WTC11 (cell line): ENCODE measurements around the gene SCNN1B. TPM values are rescaled to one million over a fixed set of nuclear protein-coding genes. Genes with fewer than 3 reads are reported as not detected.

Experiments used
- ATAC-seq: fragments of 200-7000 bp; cut with Tn5 transposase; 2 replicates; pipeline ENCODE4 v1.10.0; 2021; ENCODE audit warnings: mild to moderate bottlenecking, moderate library complexity
- CTCF ChIA-PET: fragments of 300-600 bp; sonication (Branson Sonifier 250); formaldehyde crosslinking; loops from one replicate; lab custom pipeline; 2021; ENCODE audit warnings: antibody characterized with exemption; lab: Charles Lee
- POLR2A ChIA-PET: fragments of 350-600 bp; sonication (Branson Sonifier 250); formaldehyde crosslinking; loops from one replicate; lab custom pipeline; 2021; ENCODE audit warnings: antibody characterized with exemption; lab: Charles Lee
- DNase-seq: peaks from one replicate; pipeline ENCODE4 v3.0.0; 2021; ENCODE audit warnings: low spot score
- H3K27ac Mint-ChIP-seq: 2 replicates; pipeline ENCODE4 v1.8.0; 2021; ENCODE audit warnings: mixed read lengths
- H3K27me3 Mint-ChIP-seq: 2 replicates; pipeline ENCODE4 v1.8.0; 2021; ENCODE audit warnings: low read depth, mild to moderate bottlenecking, moderate library complexity, mixed read lengths
- H3K36me3 Mint-ChIP-seq: 2 replicates; pipeline ENCODE4 v1.8.0; 2021; ENCODE audit warnings: mixed read lengths
- H3K4me1 Mint-ChIP-seq: 2 replicates; pipeline ENCODE4 v1.8.0; 2022; ENCODE audit warnings: mixed read lengths
- H3K4me3 Mint-ChIP-seq: 2 replicates; pipeline ENCODE4 v1.8.0; 2021; ENCODE audit warnings: mild to moderate bottlenecking, moderate library complexity, mixed read lengths
- H3K9me3 Mint-ChIP-seq: 2 replicates; pipeline ENCODE4 v1.8.0; 2021; ENCODE audit warnings: mixed read lengths
- CREB1 ChIP-seq: sonication (generic); formaldehyde crosslinking; IDR thresholded peaks from 2 replicates; pipeline ENCODE4 v1.8.0; 2023; ENCODE audit warnings: mild to moderate bottlenecking, missing genetic modification reagents
- EMX1 ChIP-seq: fragments of 250-450 bp; sonication (Bioruptor Pico); IDR thresholded peaks from 2 replicates; pipeline ENCODE4 v1.8.0; 2021; ENCODE audit warnings: mild to moderate bottlenecking
- JAZF1 ChIP-seq: fragments of 250-450 bp; sonication (Bioruptor Pico); IDR thresholded peaks from 2 replicates; pipeline ENCODE4 v1.9.0; 2021; ENCODE audit warnings: moderate library complexity, mild to moderate bottlenecking, inconsistent platforms
- MXD4 ChIP-seq: fragments of 250-450 bp; sonication (Bioruptor Pico); IDR thresholded peaks from 2 replicates; pipeline ENCODE4 v1.8.0; 2021; ENCODE audit warnings: mild to moderate bottlenecking, moderate library complexity, borderline replicate concordance
- NFATC4 ChIP-seq: fragments of 250-450 bp; sonication (Bioruptor Pico); IDR thresholded peaks from 2 replicates; pipeline ENCODE4 v1.9.0; 2021; ENCODE audit warnings: mild to moderate bottlenecking
- NFE2L1 ChIP-seq: sonication (generic); formaldehyde crosslinking; IDR thresholded peaks from 2 replicates; pipeline ENCODE4 v1.8.1; 2023; ENCODE audit warnings: missing genetic modification reagents
- NFYB ChIP-seq: sonication (generic); formaldehyde crosslinking; conservative IDR thresholded peaks from 2 replicates; pipeline ENCODE4 v1.8.0; 2022; ENCODE audit warnings: low read depth, missing genetic modification reagents
- NR2C2 ChIP-seq: sonication (generic); formaldehyde crosslinking; IDR thresholded peaks from 2 replicates; pipeline ENCODE4 v1.8.0; 2022; ENCODE audit warnings: mild to moderate bottlenecking, missing genetic modification reagents
- OVOL2 ChIP-seq: fragments of 250-450 bp; sonication (Bioruptor Pico); IDR thresholded peaks from 2 replicates; pipeline ENCODE4 v1.9.0; 2021; ENCODE audit warnings: mild to moderate bottlenecking, borderline replicate concordance
- PRRX2 ChIP-seq: fragments of 250-450 bp; sonication (Bioruptor Pico); IDR thresholded peaks from 2 replicates; pipeline ENCODE4 v1.8.0; 2021; ENCODE audit warnings: mild to moderate bottlenecking
- RORB ChIP-seq: fragments of 250-450 bp; sonication (Bioruptor Pico); IDR thresholded peaks from 2 replicates; pipeline ENCODE4 v1.9.0; 2021; ENCODE audit warnings: mild to moderate bottlenecking
- ZNF121 ChIP-seq: sonication (generic); formaldehyde crosslinking; IDR thresholded peaks from 2 replicates; pipeline ENCODE4 v1.8.0; 2023; ENCODE audit warnings: missing genetic modification reagents
- ZNF138 ChIP-seq: sonication (generic); formaldehyde crosslinking; conservative IDR thresholded peaks from 2 replicates; pipeline ENCODE4 v1.8.1; 2022; ENCODE audit warnings: mild to moderate bottlenecking, moderate library complexity, missing genetic modification reagents
- ZNF232 ChIP-seq: sonication (generic); formaldehyde crosslinking; IDR thresholded peaks from 2 replicates; pipeline ENCODE4 v1.8.0; 2022; ENCODE audit warnings: mild to moderate bottlenecking, missing genetic modification reagents
- total RNA-seq: library from RNA; stranded (reverse); gene quantifications from 3 replicates; pipeline ENCODE4 v1.2.3, GENCODE V29; 2021
- TF ChIP-seq, protein P1 (sequence below): sonication (generic); formaldehyde crosslinking; IDR thresholded peaks from 2 replicates; pipeline ENCODE4 v1.8.0; 2022; ENCODE audit warnings: mild to moderate bottlenecking, missing genetic modification reagents
- TF ChIP-seq, protein P2 (sequence below): sonication (generic); formaldehyde crosslinking; conservative IDR thresholded peaks from 2 replicates; pipeline ENCODE4 v1.8.1; 2022; ENCODE audit warnings: mild to moderate bottlenecking, missing genetic modification reagents
- TF ChIP-seq, protein P3 (sequence below): sonication (generic); formaldehyde crosslinking; IDR thresholded peaks from 2 replicates; pipeline ENCODE4 v1.8.1; 2023; ENCODE audit warnings: mild to moderate bottlenecking, missing genetic modification reagents
- TF ChIP-seq, protein P4 (sequence below): sonication (generic); formaldehyde crosslinking; IDR thresholded peaks from 2 replicates; pipeline ENCODE4 v1.8.1; 2023; ENCODE audit warnings: mild to moderate bottlenecking, moderate library complexity, missing genetic modification reagents
- TF ChIP-seq, protein P5 (sequence below): sonication (generic); formaldehyde crosslinking; IDR thresholded peaks from 2 replicates; pipeline ENCODE4 v1.8.0; 2022; ENCODE audit warnings: mild to moderate bottlenecking, missing genetic modification reagents
- TF ChIP-seq, protein P6 (sequence below): sonication (generic); formaldehyde crosslinking; IDR thresholded peaks from 2 replicates; pipeline ENCODE4 v1.8.1; 2023; ENCODE audit warnings: mild to moderate bottlenecking, missing genetic modification reagents, moderate library complexity
- TF ChIP-seq, protein P7 (sequence below): fragments of 250-450 bp; sonication (Bioruptor Pico); conservative IDR thresholded peaks from 2 replicates; pipeline ENCODE4 v1.9.0; 2021; ENCODE audit warnings: mild to moderate bottlenecking
- TF ChIP-seq, protein P8 (sequence below): fragments of 200-600 bp; IDR thresholded peaks from 2 replicates; pipeline ENCODE4 v1.8.0; 2022; ENCODE audit warnings: antibody characterized with exemption
- TF ChIP-seq, protein P9 (sequence below): sonication (generic); formaldehyde crosslinking; IDR thresholded peaks from 2 replicates; pipeline ENCODE4 v1.8.0; 2023; ENCODE audit warnings: mild to moderate bottlenecking, missing genetic modification reagents

The SCNN1B gene
- total RNA-seq, 1 experiment from 2014 or later = 4.8 TPM

DNA sequence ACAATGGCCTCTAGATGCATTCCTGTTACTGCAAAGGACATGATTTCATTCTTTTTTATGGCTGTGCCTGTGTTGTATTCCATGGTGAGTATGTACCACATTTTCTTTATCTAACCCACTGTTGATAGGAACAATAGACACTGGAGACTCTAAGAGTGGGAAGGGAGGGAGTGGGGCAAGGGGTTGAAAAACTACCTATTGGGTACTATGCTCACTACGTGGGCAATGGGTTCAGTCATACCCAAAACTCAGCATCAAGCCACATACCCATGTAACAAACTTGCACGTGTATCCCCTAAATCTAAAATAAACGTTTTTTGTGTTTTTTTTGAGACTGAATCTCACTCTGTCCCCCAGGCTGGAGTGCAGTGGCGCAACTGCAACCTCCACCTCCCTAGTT is 47.1 kb upstream of the SCNN1B start:
- Mint-ChIP-seq H3K27ac (no peak overlapping the region), H3K9me3 (peaks cover 18% of the 10 kb centered on the region), H3K27me3 (no peaks in the 10 kb centered on the region), H3K4me3 (no peak overlapping the region), H3K36me3 (0 out of 2 replicates have a peak, but pooled peaks cover 5% of the 10 kb centered on the region), H3K4me1 (peaks cover 6% of the 10 kb centered on the region; the same call in 1 of the 2 replicates)
- no peak for ATAC-seq
- ChIA-PET CTCF (interaction anchor here (1.2 kb wide), 1 partner anchor 181 kb away, joined by 4 read pairs; no protein-coding TSS in a partner anchor), POLR2A (no interaction called here)
- TF ChIP-seq OVOL2 (no peak), EMX1 (CRISPR knock-in tag) (no peak), NFE2L1 (CRISPR knock-in tag) (no peak), MXD4 (CRISPR knock-in tag) (no peak), CREB1 (CRISPR knock-in tag) (no peak), RORB (CRISPR knock-in tag) (no peak), ZNF138 (CRISPR knock-in tag) (no peak), NFATC4 (no peak), ZNF232 (CRISPR knock-in tag) (no peak)
- TF ChIP-seq, protein P1, sequence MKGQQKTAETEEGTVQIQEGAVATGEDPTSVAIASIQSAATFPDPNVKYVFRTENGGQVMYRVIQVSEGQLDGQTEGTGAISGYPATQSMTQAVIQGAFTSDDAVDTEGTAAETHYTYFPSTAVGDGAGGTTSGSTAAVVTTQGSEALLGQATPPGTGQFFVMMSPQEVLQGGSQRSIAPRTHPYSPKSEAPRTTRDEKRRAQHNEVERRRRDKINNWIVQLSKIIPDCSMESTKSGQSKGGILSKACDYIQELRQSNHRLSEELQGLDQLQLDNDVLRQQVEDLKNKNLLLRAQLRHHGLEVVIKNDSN (CRISPR knock-in tag) = no peak
- TF ChIP-seq, protein P2, sequence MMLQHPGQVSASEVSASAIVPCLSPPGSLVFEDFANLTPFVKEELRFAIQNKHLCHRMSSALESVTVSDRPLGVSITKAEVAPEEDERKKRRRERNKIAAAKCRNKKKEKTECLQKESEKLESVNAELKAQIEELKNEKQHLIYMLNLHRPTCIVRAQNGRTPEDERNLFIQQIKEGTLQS (CRISPR knock-in tag) = no peak
- TF ChIP-seq, protein P3, sequence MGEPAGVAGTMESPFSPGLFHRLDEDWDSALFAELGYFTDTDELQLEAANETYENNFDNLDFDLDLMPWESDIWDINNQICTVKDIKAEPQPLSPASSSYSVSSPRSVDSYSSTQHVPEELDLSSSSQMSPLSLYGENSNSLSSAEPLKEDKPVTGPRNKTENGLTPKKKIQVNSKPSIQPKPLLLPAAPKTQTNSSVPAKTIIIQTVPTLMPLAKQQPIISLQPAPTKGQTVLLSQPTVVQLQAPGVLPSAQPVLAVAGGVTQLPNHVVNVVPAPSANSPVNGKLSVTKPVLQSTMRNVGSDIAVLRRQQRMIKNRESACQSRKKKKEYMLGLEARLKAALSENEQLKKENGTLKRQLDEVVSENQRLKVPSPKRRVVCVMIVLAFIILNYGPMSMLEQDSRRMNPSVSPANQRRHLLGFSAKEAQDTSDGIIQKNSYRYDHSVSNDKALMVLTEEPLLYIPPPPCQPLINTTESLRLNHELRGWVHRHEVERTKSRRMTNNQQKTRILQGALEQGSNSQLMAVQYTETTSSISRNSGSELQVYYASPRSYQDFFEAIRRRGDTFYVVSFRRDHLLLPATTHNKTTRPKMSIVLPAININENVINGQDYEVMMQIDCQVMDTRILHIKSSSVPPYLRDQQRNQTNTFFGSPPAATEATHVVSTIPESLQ (CRISPR knock-in tag) = no peak
- TF ChIP-seq, protein P4, sequence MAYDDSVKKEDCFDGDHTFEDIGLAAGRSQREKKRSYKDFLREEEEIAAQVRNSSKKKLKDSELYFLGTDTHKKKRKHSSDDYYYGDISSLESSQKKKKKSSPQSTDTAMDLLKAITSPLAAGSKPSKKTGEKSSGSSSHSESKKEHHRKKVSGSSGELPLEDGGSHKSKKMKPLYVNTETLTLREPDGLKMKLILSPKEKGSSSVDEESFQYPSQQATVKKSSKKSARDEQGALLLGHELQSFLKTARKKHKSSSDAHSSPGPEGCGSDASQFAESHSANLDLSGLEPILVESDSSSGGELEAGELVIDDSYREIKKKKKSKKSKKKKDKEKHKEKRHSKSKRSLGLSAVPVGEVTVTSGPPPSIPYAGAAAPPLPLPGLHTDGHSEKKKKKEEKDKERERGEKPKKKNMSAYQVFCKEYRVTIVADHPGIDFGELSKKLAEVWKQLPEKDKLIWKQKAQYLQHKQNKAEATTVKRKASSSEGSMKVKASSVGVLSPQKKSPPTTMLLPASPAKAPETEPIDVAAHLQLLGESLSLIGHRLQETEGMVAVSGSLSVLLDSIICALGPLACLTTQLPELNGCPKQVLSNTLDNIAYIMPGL (CRISPR knock-in tag) = no peak
- TF ChIP-seq, protein P5, sequence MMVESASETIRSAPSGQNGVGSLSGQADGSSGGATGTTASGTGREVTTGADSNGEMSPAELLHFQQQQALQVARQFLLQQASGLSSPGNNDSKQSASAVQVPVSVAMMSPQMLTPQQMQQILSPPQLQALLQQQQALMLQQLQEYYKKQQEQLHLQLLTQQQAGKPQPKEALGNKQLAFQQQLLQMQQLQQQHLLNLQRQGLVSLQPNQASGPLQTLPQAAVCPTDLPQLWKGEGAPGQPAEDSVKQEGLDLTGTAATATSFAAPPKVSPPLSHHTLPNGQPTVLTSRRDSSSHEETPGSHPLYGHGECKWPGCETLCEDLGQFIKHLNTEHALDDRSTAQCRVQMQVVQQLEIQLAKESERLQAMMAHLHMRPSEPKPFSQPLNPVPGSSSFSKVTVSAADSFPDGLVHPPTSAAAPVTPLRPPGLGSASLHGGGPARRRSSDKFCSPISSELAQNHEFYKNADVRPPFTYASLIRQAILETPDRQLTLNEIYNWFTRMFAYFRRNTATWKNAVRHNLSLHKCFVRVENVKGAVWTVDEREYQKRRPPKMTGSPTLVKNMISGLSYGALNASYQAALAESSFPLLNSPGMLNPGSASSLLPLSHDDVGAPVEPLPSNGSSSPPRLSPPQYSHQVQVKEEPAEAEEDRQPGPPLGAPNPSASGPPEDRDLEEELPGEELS (CRISPR knock-in tag) = no peak
- TF ChIP-seq, protein P6, sequence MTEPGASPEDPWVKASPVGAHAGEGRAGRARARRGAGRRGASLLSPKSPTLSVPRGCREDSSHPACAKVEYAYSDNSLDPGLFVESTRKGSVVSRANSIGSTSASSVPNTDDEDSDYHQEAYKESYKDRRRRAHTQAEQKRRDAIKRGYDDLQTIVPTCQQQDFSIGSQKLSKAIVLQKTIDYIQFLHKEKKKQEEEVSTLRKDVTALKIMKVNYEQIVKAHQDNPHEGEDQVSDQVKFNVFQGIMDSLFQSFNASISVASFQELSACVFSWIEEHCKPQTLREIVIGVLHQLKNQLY (CRISPR knock-in tag) = no peak
- TF ChIP-seq, protein P7, sequence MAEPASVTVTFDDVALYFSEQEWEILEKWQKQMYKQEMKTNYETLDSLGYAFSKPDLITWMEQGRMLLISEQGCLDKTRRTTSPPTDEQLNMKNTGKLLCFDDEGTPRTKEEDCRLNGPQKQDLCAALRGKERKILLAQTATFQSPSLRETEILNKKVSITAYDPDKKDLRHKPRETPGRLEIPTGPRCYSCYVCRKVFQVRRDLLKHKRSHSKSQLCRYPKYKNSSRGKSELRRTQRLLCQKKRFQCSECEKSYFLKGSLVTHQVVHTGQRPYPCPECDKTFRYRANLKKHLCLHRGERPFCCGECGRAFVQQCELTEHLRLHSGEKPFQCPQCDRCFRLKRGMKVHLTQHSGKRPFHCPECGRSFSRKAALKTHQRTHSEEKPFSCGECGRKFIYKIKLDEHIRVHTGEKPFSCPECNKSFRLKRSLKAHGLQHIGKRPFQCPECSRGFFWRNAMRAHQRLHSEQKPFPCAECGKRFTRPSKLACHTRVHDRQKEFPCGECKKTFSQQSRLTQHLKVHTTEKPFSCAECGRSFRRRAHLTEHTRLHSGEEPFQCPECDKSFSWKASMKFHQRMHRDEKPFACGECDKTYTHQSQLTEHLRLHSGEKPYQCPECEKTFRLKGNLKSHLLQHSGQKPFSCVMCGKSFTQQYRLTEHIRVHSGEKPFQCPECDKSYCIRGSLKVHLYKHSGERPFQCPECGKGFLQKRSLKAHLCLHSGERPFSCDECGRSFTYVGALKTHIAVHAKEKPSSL (CRISPR knock-in tag) = no peak
- no peak for DNase-seq

DNA sequence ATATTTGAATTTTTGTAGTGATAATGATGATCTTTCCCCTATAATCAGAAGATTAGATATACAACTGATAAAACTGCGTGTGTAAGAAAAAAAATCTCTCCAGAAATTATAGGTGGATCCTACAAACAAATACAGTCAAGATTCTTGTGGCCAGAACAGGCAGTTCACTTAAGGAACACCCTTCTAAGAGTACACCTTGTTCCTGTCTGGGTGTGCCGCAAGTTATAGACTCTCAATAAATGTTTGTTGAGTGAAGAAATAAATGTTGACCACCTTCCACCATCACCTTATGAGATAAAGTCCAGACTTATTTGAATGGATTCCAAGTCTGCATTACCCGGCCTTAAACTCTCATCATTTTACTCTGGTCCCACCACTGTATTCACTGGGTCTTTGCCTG is 45.7 kb upstream of the SCNN1B start:
- Mint-ChIP-seq H3K9me3 (peaks cover 4% of the 10 kb centered on the region), H3K27ac (no peak overlapping the region), H3K36me3 (no peaks in the 10 kb centered on the region), H3K4me3 (no peak overlapping the region), H3K27me3 (no peaks in the 10 kb centered on the region), H3K4me1 (peaks cover 6% of the 10 kb centered on the region; the same call in 1 of the 2 replicates)
- ChIA-PET CTCF (no interaction called here), POLR2A (no interaction called here)
- no peak for ATAC-seq
- DNase-seq = no peak
- TF ChIP-seq, protein P8, sequence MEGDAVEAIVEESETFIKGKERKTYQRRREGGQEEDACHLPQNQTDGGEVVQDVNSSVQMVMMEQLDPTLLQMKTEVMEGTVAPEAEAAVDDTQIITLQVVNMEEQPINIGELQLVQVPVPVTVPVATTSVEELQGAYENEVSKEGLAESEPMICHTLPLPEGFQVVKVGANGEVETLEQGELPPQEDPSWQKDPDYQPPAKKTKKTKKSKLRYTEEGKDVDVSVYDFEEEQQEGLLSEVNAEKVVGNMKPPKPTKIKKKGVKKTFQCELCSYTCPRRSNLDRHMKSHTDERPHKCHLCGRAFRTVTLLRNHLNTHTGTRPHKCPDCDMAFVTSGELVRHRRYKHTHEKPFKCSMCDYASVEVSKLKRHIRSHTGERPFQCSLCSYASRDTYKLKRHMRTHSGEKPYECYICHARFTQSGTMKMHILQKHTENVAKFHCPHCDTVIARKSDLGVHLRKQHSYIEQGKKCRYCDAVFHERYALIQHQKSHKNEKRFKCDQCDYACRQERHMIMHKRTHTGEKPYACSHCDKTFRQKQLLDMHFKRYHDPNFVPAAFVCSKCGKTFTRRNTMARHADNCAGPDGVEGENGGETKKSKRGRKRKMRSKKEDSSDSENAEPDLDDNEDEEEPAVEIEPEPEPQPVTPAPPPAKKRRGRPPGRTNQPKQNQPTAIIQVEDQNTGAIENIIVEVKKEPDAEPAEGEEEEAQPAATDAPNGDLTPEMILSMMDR = no peak
- TF ChIP-seq, protein P9, sequence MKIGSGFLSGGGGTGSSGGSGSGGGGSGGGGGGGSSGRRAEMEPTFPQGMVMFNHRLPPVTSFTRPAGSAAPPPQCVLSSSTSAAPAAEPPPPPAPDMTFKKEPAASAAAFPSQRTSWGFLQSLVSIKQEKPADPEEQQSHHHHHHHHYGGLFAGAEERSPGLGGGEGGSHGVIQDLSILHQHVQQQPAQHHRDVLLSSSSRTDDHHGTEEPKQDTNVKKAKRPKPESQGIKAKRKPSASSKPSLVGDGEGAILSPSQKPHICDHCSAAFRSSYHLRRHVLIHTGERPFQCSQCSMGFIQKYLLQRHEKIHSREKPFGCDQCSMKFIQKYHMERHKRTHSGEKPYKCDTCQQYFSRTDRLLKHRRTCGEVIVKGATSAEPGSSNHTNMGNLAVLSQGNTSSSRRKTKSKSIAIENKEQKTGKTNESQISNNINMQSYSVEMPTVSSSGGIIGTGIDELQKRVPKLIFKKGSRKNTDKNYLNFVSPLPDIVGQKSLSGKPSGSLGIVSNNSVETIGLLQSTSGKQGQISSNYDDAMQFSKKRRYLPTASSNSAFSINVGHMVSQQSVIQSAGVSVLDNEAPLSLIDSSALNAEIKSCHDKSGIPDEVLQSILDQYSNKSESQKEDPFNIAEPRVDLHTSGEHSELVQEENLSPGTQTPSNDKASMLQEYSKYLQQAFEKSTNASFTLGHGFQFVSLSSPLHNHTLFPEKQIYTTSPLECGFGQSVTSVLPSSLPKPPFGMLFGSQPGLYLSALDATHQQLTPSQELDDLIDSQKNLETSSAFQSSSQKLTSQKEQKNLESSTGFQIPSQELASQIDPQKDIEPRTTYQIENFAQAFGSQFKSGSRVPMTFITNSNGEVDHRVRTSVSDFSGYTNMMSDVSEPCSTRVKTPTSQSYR = no peak
- TF ChIP-seq PRRX2 (no peak), NR2C2 (CRISPR knock-in tag) (no peak), NFYB (CRISPR knock-in tag) (no peak), JAZF1 (CRISPR knock-in tag) (no peak), ZNF121 (CRISPR knock-in tag) (no peak)
